ENCODE results near the gene NOC2L. TPM values are rescaled to one million over a fixed set of nuclear protein-coding genes. Genes with fewer than 3 reads are reported as not detected.

Gene NOC2L
- total RNA-seq, 1 donor: 76.9 TPM

- TF ChIP-seq CTCF (IDR thresholded peaks at IDR 0.05; ENCODE audit: insufficient read depth, low read depth, low read length): no peak
- DNase-seq (ENCODE audit: low read depth): no peak
- no peak overlapping the region for H3K4me3 ChIP-seq (ENCODE audit: low read depth, low read length)
Observed at GRCh38 chr1:982765-983436, 23.8 kb upstream of the NOC2L start.

GRCh38 chr1:981955-982558 lies 23.0 kb upstream of the NOC2L start, which contains the start of gene PERM1:
Gene PERM1 (minus strand): TSS chr1:982093. CDS start chr1:981029, 1,064 bp downstream.
- H3K4me3 ChIP-seq (ENCODE audit: low read depth, low read length): no peak within 1 kb of the TSS
- DNase-seq (ENCODE audit: low read depth): no peak
- TF ChIP-seq CTCF (IDR thresholded peaks at IDR 0.05; ENCODE audit: insufficient read depth, low read depth, low read length): no peak

GRCh38 chr1:981491-981954 lies 22.5 kb upstream of the NOC2L start:
- DNase-seq (ENCODE audit: low read depth): no peak
- no peak for TF ChIP-seq CTCF (IDR thresholded peaks at IDR 0.05; ENCODE audit: insufficient read depth, low read depth, low read length)
- no peak overlapping the region for H3K4me3 ChIP-seq (ENCODE audit: low read depth, low read length)

GRCh38 chr1:980602-981395 lies 21.7 kb upstream of the NOC2L start:
- no peak for TF ChIP-seq CTCF (IDR thresholded peaks at IDR 0.05; ENCODE audit: insufficient read depth, low read depth, low read length)
- no peak overlapping the region for H3K4me3 ChIP-seq (ENCODE audit: low read depth, low read length)
- no peak for DNase-seq (ENCODE audit: low read depth)

GRCh38 chr1:980137-980571 lies 21.1 kb upstream of the NOC2L start:
- no peak for DNase-seq (ENCODE audit: low read depth)
- no peak overlapping the region for H3K4me3 ChIP-seq (ENCODE audit: low read depth, low read length)
- TF ChIP-seq CTCF (IDR thresholded peaks at IDR 0.05; ENCODE audit: insufficient read depth, low read depth, low read length): no peak

GRCh38 chr1:979744-980072 lies 20.7 kb upstream of the NOC2L start:
- DNase-seq (ENCODE audit: low read depth): no peak
- no peak overlapping the region for H3K4me3 ChIP-seq (ENCODE audit: low read depth, low read length)
- TF ChIP-seq CTCF (IDR thresholded peaks at IDR 0.05; ENCODE audit: insufficient read depth, low read depth, low read length): no peak

All from fibroblast of villous mesenchyme (primary cell).